ENCODE measurements around the gene CEP68. TPM values are rescaled to one million over a fixed set of nuclear protein-coding genes. Genes with fewer than 3 reads are reported as not detected.

Gene CEP68
- polyA plus RNA-seq, 2 of the 4 experiments (the other 2 are of a cell fraction) = 6.8 to 9.2 TPM

- POLR2A ChIA-PET = interaction anchor here (0.5 to 2.5 kb wide), 12 partner anchors 9 to 630 kb away, joined by 3 to 23 read pairs (median 4); partner anchors contain the start of genes ACTR2, RAB1A and SLC1A4
- 6% methylated on average over 42 of the region's 42 CpGs for WGBS (ENCODE audit: missing lambda C conversion rate)
- FAIRE-seq (no peak), DNase-seq (ENCODE audit: low read depth in 1 of 2, low spot score in 1 of 2) (peak in 1 of 2 experiments; percentile 43), ATAC-seq (peak; percentile 49 to 53)
- Histone ChIP-seq H3K4me1 (peaks cover 16% of the 10 kb centered on the region), H3K27ac (peak overlapping the region; percentile 61 to 81), H3K9me3 (no peaks in the 10 kb centered on the region), H3K4me3 (peak overlapping the region; percentile 67), H3K4me2 (peak overlapping the region; percentile 80)
- CTCF ChIA-PET = interaction anchor here (0.9 to 6.5 kb wide), 14 partner anchors 9 to 143 kb away, joined by 3 to 35 read pairs (median 6); no protein-coding TSS in a partner anchor
- TF ChIP-seq SREBF2 (IDR thresholded peaks at IDR 0.05) = no peak
- TF ChIP-seq FOSL2 (IDR thresholded peaks at IDR 0.05) = no peak
- no peak for TF ChIP-seq FOSL2 (CRISPR knock-in tag; IDR thresholded peaks at IDR 0.05)
- peak; percentile 87; the same call in 1 of the 2 replicates for TF ChIP-seq RNF2 (IDR thresholded peaks at IDR 0.05; ENCODE audit: borderline replicate concordance, low read depth)
- peak; percentile 59; the same call in 1 of the 2 replicates for TF ChIP-seq USF2 (IDR thresholded peaks at IDR 0.05)
- TF ChIP-seq REST (IDR thresholded peaks at IDR 0.05) = no peak
- peak; percentile 23; the same call in 1 of the 2 replicates for TF ChIP-seq PHF8 (IDR thresholded peaks at IDR 0.05; ENCODE audit: borderline replicate concordance, low read depth)
- TF ChIP-seq MAZ (IDR thresholded peaks at IDR 0.05; ENCODE audit: borderline replicate concordance, low read depth, low read length) = no peak
- no peak for TF ChIP-seq ZFP36 (IDR thresholded peaks at IDR 0.05; ENCODE audit: borderline replicate concordance, partially characterized antibody)
- no peak for TF ChIP-seq HDAC2 (IDR thresholded peaks at IDR 0.05)
- no peak for TF ChIP-seq NFE2L2 (conservative IDR thresholded peaks at IDR 0.05; ENCODE audit: low read length)
- no peak for TF ChIP-seq MYC (IDR thresholded peaks at IDR 0.05; ENCODE audit: borderline replicate concordance, low read length)
- no peak for TF ChIP-seq EHMT2 (IDR thresholded peaks at IDR 0.05; ENCODE audit: low read depth)
- peak; percentile 85 for TF ChIP-seq MAX (IDR thresholded peaks at IDR 0.05)
- no peak for TF ChIP-seq ZSCAN20 (CRISPR knock-in tag; IDR thresholded peaks at IDR 0.05)
- no peak for TF ChIP-seq TFCP2L1 (CRISPR knock-in tag; IDR thresholded peaks at IDR 0.05)
- no peak for TF ChIP-seq BCL3 (IDR thresholded peaks at IDR 0.05)
- no peak for TF ChIP-seq RARB (CRISPR knock-in tag; IDR thresholded peaks at IDR 0.05)
- no peak for TF ChIP-seq FOXS1 (CRISPR knock-in tag; IDR thresholded peaks at IDR 0.05)
- no peak for TF ChIP-seq MAFK (IDR thresholded peaks at IDR 0.05; ENCODE audit: partially characterized antibody)
- TF ChIP-seq EHF (CRISPR knock-in tag; IDR thresholded peaks at IDR 0.05) = no peak
- TF ChIP-seq PBX3 (IDR thresholded peaks at IDR 0.05) = no peak
- TF ChIP-seq HOXB13 (CRISPR knock-in tag; IDR thresholded peaks at IDR 0.05; ENCODE audit: low read depth) = no peak
- no peak for TF ChIP-seq BHLHE40 (IDR thresholded peaks at IDR 0.05; ENCODE audit: low read depth, low read length)
- no peak for TF ChIP-seq POLR2AphosphoS2 (conservative IDR thresholded peaks at IDR 0.05; ENCODE audit: low read length)
- TF ChIP-seq E2F6 (IDR thresholded peaks at IDR 0.05; ENCODE audit: borderline replicate concordance, low read depth) = peak; percentile 93
- TF ChIP-seq HEYL (CRISPR knock-in tag; IDR thresholded peaks at IDR 0.05) = no peak
These were observed 598 bp upstream of the CEP68 start for GRCh38 chr2:65055422-65056214.

All from A549 (cell line).